RPMI7951 (cell line): Measurements from ENCODE around the gene KLC4. TPM values are rescaled to one million over a fixed set of nuclear protein-coding genes. Genes with fewer than 3 reads are reported as not detected.
A peak's percentile ranks its signal among the peaks of the same experiment; 100 is the strongest.

Experiments used
- DNase-seq: peaks from one replicate; pipeline ENCODE4 v3.0.0-alpha.2; 2012; ENCODE audit warnings: low read depth
- total RNA-seq: library from RNA; depleted of rRNA; stranded (reverse); fragments of >200 nt; shearing (Covaris generic); gene quantifications from 2 replicates; pipeline ENCODE4 v1.2.3, GENCODE V29; 2014; rRNA removed

KLC4 gene
- 9.4 and 12.3 TPM in 2 replicates for total RNA-seq

GRCh38 chr6:43059168-43060033 is at the start of gene KLC4, which contains the start of gene MRPL2:
KLC4 (plus strand) TSS chr6:43059631; CDS start chr6:43061336, 1,705 bp downstream.
MRPL2 (minus strand) TSS chr6:43059434; CDS start chr6:43059381, 53 bp downstream.
- peak; percentile 99 for DNase-seq

GRCh38 chr6:43011207-43011606 is 48.2 kb upstream of the KLC4 start:
- no peak for DNase-seq

- DNase-seq: no peak
Measured at GRCh38 chr6:43012364-43012763, 47.1 kb upstream of the KLC4 start.

- peak; percentile 43 for DNase-seq
Measured at GRCh38 chr6:43013097-43013842, 46.2 kb upstream of the KLC4 start.

GRCh38 chr6:43013843-43014433 is 45.5 kb upstream of the KLC4 start, which contains the start of the genes KLHDC3 and MEA1:
KLHDC3 (plus strand) TSS chr6:43014249; CDS start chr6:43017193, 2,944 bp downstream.
MEA1 (minus strand) TSS chr6:43013946; CDS start chr6:43013813, 133 bp downstream.
- DNase-seq: peak; percentile 100

GRCh38 chr6:43014434-43014909 is 45.0 kb upstream of the KLC4 start:
- peak; percentile 37 for DNase-seq

GRCh38 chr6:43016176-43016942 is 43.1 kb upstream of the KLC4 start:
- no peak for DNase-seq

- DNase-seq: no peak
Measured at GRCh38 chr6:43016943-43017334, 42.5 kb upstream of the KLC4 start.

GRCh38 chr6:43019152-43019551 is 40.3 kb upstream of the KLC4 start:
- no peak for DNase-seq

- no peak for DNase-seq
Measured at GRCh38 chr6:43020052-43020705, 39.3 kb upstream of the KLC4 start.

GRCh38 chr6:43020847-43021246 is 38.6 kb upstream of the KLC4 start:
- DNase-seq: peak; percentile 29

- DNase-seq: peak; percentile 72
Measured at GRCh38 chr6:43021270-43022047, 38.0 kb upstream of the KLC4 start, which contains the start of gene RRP36. RRP36 (plus strand) TSS chr6:43021623; CDS start chr6:43021655, 32 bp downstream.

- no peak for DNase-seq
Measured at GRCh38 chr6:43024436-43024835, 35.0 kb upstream of the KLC4 start.

- DNase-seq: no peak
Measured at GRCh38 chr6:43026365-43026764, 33.1 kb upstream of the KLC4 start.

GRCh38 chr6:43029120-43029519 is 30.3 kb upstream of the KLC4 start:
- no peak for DNase-seq

GRCh38 chr6:43032326-43032725 is 27.1 kb upstream of the KLC4 start:
- DNase-seq: no peak

GRCh38 chr6:43033496-43034189 is 25.8 kb upstream of the KLC4 start:
- no peak for DNase-seq

GRCh38 chr6:43034190-43034525 is 25.3 kb upstream of the KLC4 start:
- DNase-seq: no peak

GRCh38 chr6:43035495-43036194 is 23.8 kb upstream of the KLC4 start:
- no peak for DNase-seq
